HepG2 (cell line): ENCODE data around the gene PARD3.

Experiments
- CHD4 ChIP-seq: fragments of 200-600 bp; sonication (generic); IDR thresholded peaks from 2 replicates; pipeline ENCODE4 v1.7.0; 2017; ENCODE audit warnings: mild to moderate bottlenecking, low read length, borderline replicate concordance
- MXD4 ChIP-seq: IDR thresholded peaks from 2 replicates; pipeline ENCODE4 v1.6.1; 2016; ENCODE audit warnings: mild to moderate bottlenecking, missing biosample characterization, missing genetic modification reagents
- MYC ChIP-seq: sonication (generic); formaldehyde crosslinking; IDR thresholded peaks from 2 replicates; pipeline ENCODE4 v1.9.0; 2021; ENCODE audit warnings: missing genetic modification reagents, borderline replicate concordance
- POLR2A ChIP-seq, 2 experiments: IDR thresholded peaks; 2 replicates each; pipeline ENCODE4 v1.6.1; 2011; ENCODE audit warnings: low read depth in 2 of 2, low read length in 2 of 2, mild to moderate bottlenecking in 1 of 2, moderate library complexity in 1 of 2; ENCODE audit not compliant: insufficient read depth in 1 of 2
- TAF1 ChIP-seq: sonication (generic); formaldehyde crosslinking; IDR thresholded peaks from 2 replicates; pipeline ENCODE4 v1.4.0; 2020; ENCODE audit warnings: missing genetic modification reagents
- ZMAT3 ChIP-seq: sonication (generic); formaldehyde crosslinking; conservative IDR thresholded peaks from 2 replicates; pipeline ENCODE4 v1.7.0; 2021; ENCODE audit warnings: missing genetic modification reagents
- ZNF253 ChIP-seq: sonication (generic); formaldehyde crosslinking; IDR thresholded peaks from 2 replicates; pipeline ENCODE4 v1.8.0; 2022; ENCODE audit warnings: mild to moderate bottlenecking, missing genetic modification reagents, borderline replicate concordance
- ZNF446 ChIP-seq: sonication (generic); formaldehyde crosslinking; IDR thresholded peaks from 2 replicates; pipeline ENCODE4 v1.5.0; 2020; ENCODE audit warnings: mild to moderate bottlenecking, missing genetic modification reagents
- TF ChIP-seq, protein P1 (sequence below): sonication (generic); formaldehyde crosslinking; IDR thresholded peaks from 2 replicates; pipeline ENCODE4 v1.5.0; 2020; ENCODE audit warnings: mild to moderate bottlenecking, missing genetic modification reagents, moderate library complexity
- TF ChIP-seq, protein P2 (sequence below): sonication (generic); formaldehyde crosslinking; IDR thresholded peaks from 2 replicates; pipeline ENCODE4 v1.8.0; 2022; ENCODE audit warnings: missing genetic modification reagents, mild to moderate bottlenecking, borderline replicate concordance
- TF ChIP-seq, protein P3 (sequence below): sonication (generic); formaldehyde crosslinking; IDR thresholded peaks from 2 replicates; pipeline ENCODE4 v1.4.0; 2020; ENCODE audit warnings: missing genetic modification reagents, mild to moderate bottlenecking, borderline replicate concordance
- TF ChIP-seq, protein P4 (sequence below): sonication (generic); formaldehyde crosslinking; IDR thresholded peaks from 2 replicates; pipeline ENCODE4 v1.8.0; 2022; ENCODE audit warnings: missing genetic modification reagents, mild to moderate bottlenecking, moderate library complexity, borderline replicate concordance
- TF ChIP-seq, protein P5 (sequence below): IDR thresholded peaks from 2 replicates; pipeline ENCODE4 v1.6.1; 2012; ENCODE audit warnings: inconsistent platforms

DNA sequence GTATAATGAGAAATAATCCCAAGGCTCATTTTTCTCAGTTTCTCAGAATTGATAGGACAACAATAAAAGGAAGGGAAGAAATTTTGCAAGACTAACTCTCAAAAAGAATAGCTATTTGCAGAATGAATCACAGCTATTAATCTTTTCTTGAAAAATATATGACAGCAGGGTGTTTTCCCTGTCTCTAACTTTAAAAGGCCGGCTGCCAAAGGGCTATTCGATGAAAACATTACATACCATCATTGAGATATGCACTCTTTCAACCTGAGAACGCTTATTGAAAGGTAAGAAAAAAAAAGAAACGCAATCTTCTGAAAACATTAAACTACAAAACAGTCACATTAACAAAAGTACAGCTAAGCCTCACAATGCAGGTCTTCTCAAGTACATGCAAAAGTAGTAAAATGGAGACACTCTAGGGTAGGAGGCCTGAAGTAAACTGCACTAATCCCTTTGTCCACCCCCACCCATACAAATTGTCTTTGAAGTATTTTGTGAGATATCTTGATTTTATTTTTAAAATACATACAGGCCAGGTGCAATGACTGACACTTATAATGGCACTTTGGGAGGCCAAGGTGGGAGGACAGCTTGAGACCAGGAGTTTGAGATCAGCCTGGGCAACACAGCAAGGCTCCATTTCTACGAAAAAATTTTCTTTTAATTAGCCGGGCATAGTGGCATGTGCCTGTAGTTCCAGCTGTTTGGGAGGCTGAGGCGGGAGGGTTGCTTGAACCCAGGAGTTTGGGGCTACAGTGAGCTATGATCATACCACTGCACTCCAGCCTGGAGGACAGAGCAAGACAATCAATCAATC lies 83.0 kb downstream of the PARD3 start:
- TF ChIP-seq ZMAT3 (CRISPR knock-in tag): no peak
- TF ChIP-seq, protein P1, sequence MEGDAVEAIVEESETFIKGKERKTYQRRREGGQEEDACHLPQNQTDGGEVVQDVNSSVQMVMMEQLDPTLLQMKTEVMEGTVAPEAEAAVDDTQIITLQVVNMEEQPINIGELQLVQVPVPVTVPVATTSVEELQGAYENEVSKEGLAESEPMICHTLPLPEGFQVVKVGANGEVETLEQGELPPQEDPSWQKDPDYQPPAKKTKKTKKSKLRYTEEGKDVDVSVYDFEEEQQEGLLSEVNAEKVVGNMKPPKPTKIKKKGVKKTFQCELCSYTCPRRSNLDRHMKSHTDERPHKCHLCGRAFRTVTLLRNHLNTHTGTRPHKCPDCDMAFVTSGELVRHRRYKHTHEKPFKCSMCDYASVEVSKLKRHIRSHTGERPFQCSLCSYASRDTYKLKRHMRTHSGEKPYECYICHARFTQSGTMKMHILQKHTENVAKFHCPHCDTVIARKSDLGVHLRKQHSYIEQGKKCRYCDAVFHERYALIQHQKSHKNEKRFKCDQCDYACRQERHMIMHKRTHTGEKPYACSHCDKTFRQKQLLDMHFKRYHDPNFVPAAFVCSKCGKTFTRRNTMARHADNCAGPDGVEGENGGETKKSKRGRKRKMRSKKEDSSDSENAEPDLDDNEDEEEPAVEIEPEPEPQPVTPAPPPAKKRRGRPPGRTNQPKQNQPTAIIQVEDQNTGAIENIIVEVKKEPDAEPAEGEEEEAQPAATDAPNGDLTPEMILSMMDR: no peak
- TF ChIP-seq MYC (CRISPR knock-in tag): no peak
- TF ChIP-seq, protein P2, sequence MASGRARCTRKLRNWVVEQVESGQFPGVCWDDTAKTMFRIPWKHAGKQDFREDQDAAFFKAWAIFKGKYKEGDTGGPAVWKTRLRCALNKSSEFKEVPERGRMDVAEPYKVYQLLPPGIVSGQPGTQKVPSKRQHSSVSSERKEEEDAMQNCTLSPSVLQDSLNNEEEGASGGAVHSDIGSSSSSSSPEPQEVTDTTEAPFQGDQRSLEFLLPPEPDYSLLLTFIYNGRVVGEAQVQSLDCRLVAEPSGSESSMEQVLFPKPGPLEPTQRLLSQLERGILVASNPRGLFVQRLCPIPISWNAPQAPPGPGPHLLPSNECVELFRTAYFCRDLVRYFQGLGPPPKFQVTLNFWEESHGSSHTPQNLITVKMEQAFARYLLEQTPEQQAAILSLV (CRISPR knock-in tag): no peak
- no peak for TF ChIP-seq TAF1 (CRISPR knock-in tag)
- TF ChIP-seq CHD4: no peak
- no peak for TF ChIP-seq ZNF446 (CRISPR knock-in tag)
- TF ChIP-seq MXD4 (CRISPR knock-in tag): no peak
- TF ChIP-seq POLR2A (IDR thresholded peaks at IDR 0.05; ENCODE audit: insufficient read depth in 1 of 2, low read depth in 2 of 2, low read length in 2 of 2): no peak
- TF ChIP-seq, protein P3, sequence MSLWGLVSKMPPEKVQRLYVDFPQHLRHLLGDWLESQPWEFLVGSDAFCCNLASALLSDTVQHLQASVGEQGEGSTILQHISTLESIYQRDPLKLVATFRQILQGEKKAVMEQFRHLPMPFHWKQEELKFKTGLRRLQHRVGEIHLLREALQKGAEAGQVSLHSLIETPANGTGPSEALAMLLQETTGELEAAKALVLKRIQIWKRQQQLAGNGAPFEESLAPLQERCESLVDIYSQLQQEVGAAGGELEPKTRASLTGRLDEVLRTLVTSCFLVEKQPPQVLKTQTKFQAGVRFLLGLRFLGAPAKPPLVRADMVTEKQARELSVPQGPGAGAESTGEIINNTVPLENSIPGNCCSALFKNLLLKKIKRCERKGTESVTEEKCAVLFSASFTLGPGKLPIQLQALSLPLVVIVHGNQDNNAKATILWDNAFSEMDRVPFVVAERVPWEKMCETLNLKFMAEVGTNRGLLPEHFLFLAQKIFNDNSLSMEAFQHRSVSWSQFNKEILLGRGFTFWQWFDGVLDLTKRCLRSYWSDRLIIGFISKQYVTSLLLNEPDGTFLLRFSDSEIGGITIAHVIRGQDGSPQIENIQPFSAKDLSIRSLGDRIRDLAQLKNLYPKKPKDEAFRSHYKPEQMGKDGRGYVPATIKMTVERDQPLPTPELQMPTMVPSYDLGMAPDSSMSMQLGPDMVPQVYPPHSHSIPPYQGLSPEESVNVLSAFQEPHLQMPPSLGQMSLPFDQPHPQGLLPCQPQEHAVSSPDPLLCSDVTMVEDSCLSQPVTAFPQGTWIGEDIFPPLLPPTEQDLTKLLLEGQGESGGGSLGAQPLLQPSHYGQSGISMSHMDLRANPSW (CRISPR knock-in tag): no peak
- TF ChIP-seq, protein P4, sequence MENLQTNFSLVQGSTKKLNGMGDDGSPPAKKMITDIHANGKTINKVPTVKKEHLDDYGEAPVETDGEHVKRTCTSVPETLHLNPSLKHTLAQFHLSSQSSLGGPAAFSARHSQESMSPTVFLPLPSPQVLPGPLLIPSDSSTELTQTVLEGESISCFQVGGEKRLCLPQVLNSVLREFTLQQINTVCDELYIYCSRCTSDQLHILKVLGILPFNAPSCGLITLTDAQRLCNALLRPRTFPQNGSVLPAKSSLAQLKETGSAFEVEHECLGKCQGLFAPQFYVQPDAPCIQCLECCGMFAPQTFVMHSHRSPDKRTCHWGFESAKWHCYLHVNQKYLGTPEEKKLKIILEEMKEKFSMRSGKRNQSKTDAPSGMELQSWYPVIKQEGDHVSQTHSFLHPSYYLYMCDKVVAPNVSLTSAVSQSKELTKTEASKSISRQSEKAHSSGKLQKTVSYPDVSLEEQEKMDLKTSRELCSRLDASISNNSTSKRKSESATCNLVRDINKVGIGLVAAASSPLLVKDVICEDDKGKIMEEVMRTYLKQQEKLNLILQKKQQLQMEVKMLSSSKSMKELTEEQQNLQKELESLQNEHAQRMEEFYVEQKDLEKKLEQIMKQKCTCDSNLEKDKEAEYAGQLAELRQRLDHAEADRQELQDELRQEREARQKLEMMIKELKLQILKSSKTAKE (CRISPR knock-in tag): no peak
- TF ChIP-seq ZNF253 (CRISPR knock-in tag): no peak
- TF ChIP-seq, protein P5, sequence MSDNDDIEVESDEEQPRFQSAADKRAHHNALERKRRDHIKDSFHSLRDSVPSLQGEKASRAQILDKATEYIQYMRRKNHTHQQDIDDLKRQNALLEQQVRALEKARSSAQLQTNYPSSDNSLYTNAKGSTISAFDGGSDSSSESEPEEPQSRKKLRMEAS: no peak
